Activated B cell treated with CpG ODN at 0.5 μM for 24 hours (primary cell): ENCODE results near the gene DMRT2. TPM values are rescaled to one million over a fixed set of nuclear protein-coding genes. Genes with fewer than 3 reads are reported as not detected.

Source experiments
- ATAC-seq: fragments of 200-7000 bp; cut with Tn5 transposase; one replicate; pipeline ENCODE4 v1.10.0; 2021; ENCODE audit warnings: low read depth, mild to moderate bottlenecking, moderate library complexity
- CTCF ChIA-PET: fragments of 350-600 bp; sonication (Branson Sonifier 250); formaldehyde crosslinking; loops from one replicate; lab custom pipeline; 2021; ENCODE audit warnings: antibody characterized with exemption; lab: Charles Lee
- POLR2A ChIA-PET: fragments of 350-600 bp; sonication (Branson Sonifier 250); formaldehyde crosslinking; loops from one replicate; lab custom pipeline; 2021; ENCODE audit warnings: antibody characterized with exemption; lab: Charles Lee
- DNase-seq: peaks from one replicate; pipeline ENCODE4 v3.0.0; 2022
- H3K27ac Mint-ChIP-seq: one replicate; pipeline ENCODE4 v1.8.0; 2020; ENCODE audit warnings: mixed read lengths
- H3K27me3 Mint-ChIP-seq: one replicate; pipeline ENCODE4 v1.8.0; 2021; ENCODE audit warnings: mixed read lengths
- H3K36me3 Mint-ChIP-seq: one replicate; pipeline ENCODE4 v1.8.0; 2021; ENCODE audit warnings: low read depth, mixed read lengths
- H3K4me1 Mint-ChIP-seq: one replicate; pipeline ENCODE4 v1.8.0; 2021; ENCODE audit warnings: mixed read lengths
- H3K4me3 Mint-ChIP-seq: one replicate; pipeline ENCODE4 v1.8.0; 2020; ENCODE audit warnings: mild to moderate bottlenecking, mixed read lengths
- H3K9me3 Mint-ChIP-seq: one replicate; pipeline ENCODE4 v1.8.0; 2020; ENCODE audit warnings: mixed read lengths
- intact Hi-C: fragments of 100-400 bp; cut with micrococcal nuclease; formaldehyde crosslinking; loops from one replicate; pipeline ENCODE4 v1.15.1; 2024
- total RNA-seq: library from RNA; stranded (reverse); gene quantifications from 2 replicates; pipeline ENCODE4 v1.2.3, GENCODE V29; 2022
- TF ChIP-seq, protein P1 (sequence below): fragments of 200-600 bp; IDR thresholded peaks from one replicate; pipeline ENCODE4 v1.8.0; 2022; ENCODE audit warnings: antibody characterized with exemption, mild to moderate bottlenecking

The DMRT2 gene
- total RNA-seq, 1 donor from 2014 or later: not detected

DNA sequence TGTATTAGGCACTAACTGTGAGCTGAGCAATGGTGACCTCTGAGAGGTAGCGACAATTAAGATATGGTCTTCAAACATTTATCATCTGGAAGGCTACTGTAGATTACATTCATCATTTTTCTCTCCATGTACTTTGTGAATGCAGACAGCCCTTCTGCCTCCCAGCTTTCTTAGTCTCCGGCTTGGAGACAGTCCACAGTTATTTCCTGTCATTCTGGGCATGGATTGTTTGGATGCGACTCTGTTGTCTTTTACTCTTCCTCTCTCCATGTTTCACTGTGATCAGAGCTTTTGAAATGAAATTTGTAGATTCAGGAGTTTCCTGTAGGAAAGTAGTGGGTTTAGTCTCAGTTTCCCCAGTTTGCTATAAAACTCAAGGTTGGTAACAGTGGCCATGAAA is 20.5 kb downstream of the DMRT2 start:
- no peak for DNase-seq
- Mint-ChIP-seq H3K27ac (no peak overlapping the region), H3K27me3 (peaks cover 4% of the 10 kb centered on the region), H3K9me3 (peaks cover 8% of the 10 kb centered on the region), H3K36me3 (no peaks in the 10 kb centered on the region), H3K4me1 (peaks cover 2% of the 10 kb centered on the region), H3K4me3 (no peak overlapping the region)
- TF ChIP-seq, protein P1, sequence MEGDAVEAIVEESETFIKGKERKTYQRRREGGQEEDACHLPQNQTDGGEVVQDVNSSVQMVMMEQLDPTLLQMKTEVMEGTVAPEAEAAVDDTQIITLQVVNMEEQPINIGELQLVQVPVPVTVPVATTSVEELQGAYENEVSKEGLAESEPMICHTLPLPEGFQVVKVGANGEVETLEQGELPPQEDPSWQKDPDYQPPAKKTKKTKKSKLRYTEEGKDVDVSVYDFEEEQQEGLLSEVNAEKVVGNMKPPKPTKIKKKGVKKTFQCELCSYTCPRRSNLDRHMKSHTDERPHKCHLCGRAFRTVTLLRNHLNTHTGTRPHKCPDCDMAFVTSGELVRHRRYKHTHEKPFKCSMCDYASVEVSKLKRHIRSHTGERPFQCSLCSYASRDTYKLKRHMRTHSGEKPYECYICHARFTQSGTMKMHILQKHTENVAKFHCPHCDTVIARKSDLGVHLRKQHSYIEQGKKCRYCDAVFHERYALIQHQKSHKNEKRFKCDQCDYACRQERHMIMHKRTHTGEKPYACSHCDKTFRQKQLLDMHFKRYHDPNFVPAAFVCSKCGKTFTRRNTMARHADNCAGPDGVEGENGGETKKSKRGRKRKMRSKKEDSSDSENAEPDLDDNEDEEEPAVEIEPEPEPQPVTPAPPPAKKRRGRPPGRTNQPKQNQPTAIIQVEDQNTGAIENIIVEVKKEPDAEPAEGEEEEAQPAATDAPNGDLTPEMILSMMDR: no peak
- ATAC-seq: no peak
- ChIA-PET CTCF (no interaction called here), POLR2A (no interaction called here)
- intact Hi-C loops: no loop called here

DNA sequence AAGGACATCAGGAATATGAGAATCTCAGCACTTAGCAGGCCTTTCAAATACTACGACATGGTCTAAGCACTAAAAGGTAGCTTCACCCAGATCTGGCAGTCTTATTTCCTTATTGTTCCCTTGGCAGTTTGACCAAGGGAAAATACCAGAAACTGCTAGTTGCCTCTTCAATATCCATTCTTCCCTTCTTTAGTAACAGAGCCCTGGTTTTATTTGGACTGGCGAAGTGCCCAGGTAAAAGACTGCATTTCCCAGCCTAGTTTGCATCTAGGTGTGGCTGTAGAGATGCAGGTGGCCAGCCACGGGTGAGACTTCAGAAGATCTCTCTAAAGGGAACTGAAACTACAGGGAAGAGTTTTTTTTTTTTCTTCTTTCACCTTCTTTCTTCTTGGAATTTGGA is 21.6 kb downstream of the DMRT2 start:
- ATAC-seq: no peak
- CTCF ChIA-PET: no interaction called here

DNA sequence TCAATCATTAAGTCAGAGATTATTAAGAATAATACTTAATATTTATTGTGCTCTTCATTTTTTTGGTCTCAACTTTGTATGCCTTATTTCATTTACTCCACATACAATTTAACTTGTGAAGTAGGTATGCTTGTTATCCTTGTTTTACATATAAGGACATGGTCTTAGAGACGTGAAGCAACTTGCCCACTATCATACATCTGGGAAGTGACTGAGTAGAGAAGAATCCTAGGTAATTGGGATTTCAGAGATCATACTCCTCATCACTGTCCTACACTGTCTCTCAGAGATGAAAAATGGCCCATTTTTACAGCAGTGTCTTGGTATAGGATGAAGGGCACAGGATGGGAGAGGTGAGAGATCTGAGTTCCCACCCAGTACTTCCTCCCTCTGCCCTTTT is 23.3 kb downstream of the DMRT2 start:
- intact Hi-C loops: no loop called here
- no peak overlapping the region for H3K4me3 Mint-ChIP-seq
- TF ChIP-seq, protein P1: no peak
- no peaks in the 10 kb centered on the region for H3K9me3 Mint-ChIP-seq
- peaks cover 8% of the 10 kb centered on the region for H3K27me3 Mint-ChIP-seq
- H3K4me1 Mint-ChIP-seq: peaks cover 2% of the 10 kb centered on the region
- ChIA-PET POLR2A (no interaction called here), CTCF (no interaction called here)
- no peak overlapping the region for H3K27ac Mint-ChIP-seq
- no peaks in the 10 kb centered on the region for H3K36me3 Mint-ChIP-seq
- ATAC-seq (no peak), DNase-seq (no peak)

More for the DNA sequence above, 21.6 kb downstream of the DMRT2 start:
- intact Hi-C loops: no loop called here
- peaks cover 4% of the 10 kb centered on the region for H3K27me3 Mint-ChIP-seq
- no peaks in the 10 kb centered on the region for H3K36me3 Mint-ChIP-seq
- H3K4me1 Mint-ChIP-seq: peaks cover 2% of the 10 kb centered on the region
- TF ChIP-seq, protein P1: no peak
- POLR2A ChIA-PET: no interaction called here
- no peak overlapping the region for H3K4me3 Mint-ChIP-seq
- H3K9me3 Mint-ChIP-seq: peaks cover 4% of the 10 kb centered on the region
- H3K27ac Mint-ChIP-seq: no peak overlapping the region
- DNase-seq: no peak

DNA sequence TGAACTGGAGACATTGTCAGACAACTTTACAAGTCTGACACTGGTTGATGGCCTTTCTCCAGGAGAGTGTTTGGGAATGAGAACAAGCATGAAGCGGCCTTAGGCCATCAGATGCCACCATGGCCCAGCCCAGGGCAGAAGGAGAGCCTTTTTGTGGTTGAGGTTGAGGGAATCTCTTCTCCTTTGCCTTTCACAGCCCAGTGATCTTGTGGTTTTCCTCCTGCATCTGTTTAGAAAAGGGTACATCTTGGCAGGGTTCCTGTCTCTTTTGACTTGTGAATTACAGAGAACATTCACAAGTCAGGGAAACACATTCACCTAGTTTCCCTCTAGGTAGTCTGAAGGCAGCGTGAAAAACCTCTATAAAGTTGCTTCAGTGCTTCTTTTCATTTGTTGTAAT is 27.5 kb downstream of the DMRT2 start:
- intact Hi-C loops: no loop called here

DNA sequence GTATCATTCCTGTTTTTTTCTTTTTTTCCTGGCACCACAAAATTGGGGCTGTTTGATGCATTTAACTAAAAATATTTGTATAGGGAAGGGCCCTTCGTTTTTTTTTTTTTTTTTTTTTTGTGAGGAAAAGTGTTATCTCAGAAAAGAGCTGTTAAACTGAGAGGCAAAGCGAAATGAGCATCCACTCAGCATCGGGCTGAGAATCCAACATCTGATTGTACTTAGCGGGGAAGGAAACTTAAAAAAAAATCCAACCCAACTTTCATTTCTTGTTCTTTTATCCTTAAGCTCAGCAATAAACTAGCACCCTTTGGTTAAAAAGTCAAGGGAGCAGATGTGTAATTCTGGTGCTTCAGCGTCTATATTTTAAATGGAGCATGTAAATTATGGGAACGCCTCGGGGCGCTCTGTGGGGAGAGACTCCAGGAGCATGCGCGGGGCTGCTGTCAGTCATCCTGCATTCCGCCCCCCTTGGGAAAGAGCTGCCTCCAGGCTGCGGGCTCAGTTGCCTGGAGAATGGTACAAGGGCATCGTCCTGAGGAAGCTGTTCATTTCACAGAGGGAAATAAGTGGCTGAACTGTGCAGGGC is 33.3 kb downstream of the DMRT2 start:
- Mint-ChIP-seq H3K27ac (no peak overlapping the region), H3K4me1 (no peaks in the 10 kb centered on the region), H3K9me3 (no peaks in the 10 kb centered on the region), H3K27me3 (peaks cover 14% of the 10 kb centered on the region), H3K4me3 (no peak overlapping the region), H3K36me3 (no peaks in the 10 kb centered on the region)
- ATAC-seq: no peak
- TF ChIP-seq, protein P1: no peak
- intact Hi-C loops: no loop called here
- no peak for DNase-seq
- ChIA-PET CTCF (no interaction called here), POLR2A (no interaction called here)

More for the DNA sequence above, 27.5 kb downstream of the DMRT2 start:
- ATAC-seq (no peak), DNase-seq (no peak)
- TF ChIP-seq, protein P1: no peak
- Mint-ChIP-seq H3K4me1 (no peaks in the 10 kb centered on the region), H3K9me3 (no peaks in the 10 kb centered on the region), H3K36me3 (no peaks in the 10 kb centered on the region), H3K4me3 (no peak overlapping the region), H3K27ac (no peak overlapping the region), H3K27me3 (peaks cover 17% of the 10 kb centered on the region)
- ChIA-PET CTCF (no interaction called here), POLR2A (no interaction called here)
